ENCODE measurements around the gene TMEM17. TPM values are rescaled to one million over a fixed set of nuclear protein-coding genes. Genes with fewer than 3 reads are reported as not detected.

Gene TMEM17
- total and polyA plus RNA-seq, 2 of the 13 experiments (the other 11 are each of a cell fraction or from before 2014, with no cell fraction given), result 0.22 to 0.50 TPM

- ChIA-PET POLR2A (interaction anchor here (0.6 to 7.2 kb wide), 21 partner anchors 8 to 167 kb away, joined by 3 to 193 read pairs (median 5); partner anchors contain the start of gene EHBP1), CTCF (ENCODE audit: low intra/inter-chr PET ratio, low total read pairs) (no interaction called here)
- ATAC-seq (peak; percentile 18), DNase-seq (ENCODE audit: low spot score) (no peak), FAIRE-seq (no peak)
- no peaks in the 10 kb centered on the region for H4K20me1 ChIP-seq (ENCODE audit: insufficient read depth, low read length)
- H3K4me3 ChIP-seq (replicated peaks in 1 of 3; ENCODE audit: insufficient read depth in 1 of 3, low read depth in 2 of 3, low read length in 3 of 3), result no peak overlapping the region; a peak in 1 of 6 replicates
- intact Hi-C loops (cut with micrococcal nuclease; ENCODE audit: unreplicated experiment), result loop anchor here (2.0 kb wide), 2 partner anchors 13 to 29 kb away; no protein-coding TSS in a partner anchor
- peaks cover 74% of the 10 kb centered on the region for H3K4me1 ChIP-seq (ENCODE audit: insufficient read depth, low read length)
- H3K27me3 ChIP-seq (ENCODE audit: control insufficient read depth in 1 of 2, insufficient read depth in 2 of 2, low read length in 2 of 2), result no peaks in the 10 kb centered on the region
- in situ Hi-C loops (cut with HindIII; ENCODE audit: extremely low pct_ligation_motif_present, low pct_unique_long_range_greater_than_20kb), result no loop called here
- H3K4me2 ChIP-seq (ENCODE audit: low read depth, low read length), result peak overlapping the region; percentile 61
- H3K79me2 ChIP-seq (ENCODE audit: insufficient read depth, low read length), result no peaks in the 10 kb centered on the region
- H2AFZ ChIP-seq (ENCODE audit: low read length), result no peak overlapping the region
- H3K27ac ChIP-seq (ENCODE audit: extremely low read length, insufficient read depth, low read length), result peak overlapping the region; percentile 84
- no peaks in the 10 kb centered on the region; a peak in 1 of 5 replicates for H3K36me3 ChIP-seq (replicated peaks in 1 of 2; ENCODE audit: control insufficient read depth in 1 of 2, insufficient read depth in 2 of 2, low read length in 2 of 2)
- H3K9ac ChIP-seq (ENCODE audit: insufficient read depth, low read depth, low read length), result peak overlapping the region; percentile 61
- no peaks in the 10 kb centered on the region for H3K9me3 ChIP-seq (ENCODE audit: low read length)
- no TSS peak for BruUV-seq (replicated peaks)
- TF ChIP-seq YEATS2 (CRISPR knock-in tag; IDR thresholded peaks at IDR 0.05; ENCODE audit: borderline replicate concordance), result 0 out of 2 replicates have a peak, but pooled peaks have one; percentile 29
- peak; percentile 98; the same call in 1 of the 2 replicates for TF ChIP-seq ZNF775 (CRISPR knock-in tag; IDR thresholded peaks at IDR 0.05; ENCODE audit: borderline replicate concordance)
- 0 out of 2 replicates have a peak, but pooled peaks have one; percentile 24 for TF ChIP-seq ZNF670 (CRISPR knock-in tag; IDR thresholded peaks at IDR 0.05; ENCODE audit: borderline replicate concordance)
- no peak for TF ChIP-seq MXI1 (IDR thresholded peaks at IDR 0.05; ENCODE audit: borderline replicate concordance, low read depth, low read length)
- TF ChIP-seq ZNF484 (CRISPR knock-in tag; IDR thresholded peaks at IDR 0.05; ENCODE audit: borderline replicate concordance, low read depth), result no peak
- no peak for TF ChIP-seq TFE3 (CRISPR knock-in tag; IDR thresholded peaks at IDR 0.05)
- no peak for TF ChIP-seq ZNF136 (CRISPR knock-in tag; IDR thresholded peaks at IDR 0.05; ENCODE audit: low read depth)
- TF ChIP-seq CHD4 (IDR thresholded peaks at IDR 0.05; ENCODE audit: borderline replicate concordance, low read length), result peak; percentile 80; the same call in 1 of the 2 replicates
- peak in 1 of 2 experiments; percentile 69; a peak in 1 of 4 replicates for TF ChIP-seq POLR2A (IDR thresholded peaks at IDR 0.05; ENCODE audit: insufficient read depth in 1 of 2, low read depth in 2 of 2, low read length in 2 of 2)
- no peak for TF ChIP-seq SNAPC2 (CRISPR knock-in tag; IDR thresholded peaks at IDR 0.05)
- 0 out of 2 replicates have a peak, but pooled peaks have one; percentile 39 for TF ChIP-seq BRCA1 (CRISPR knock-in tag; IDR thresholded peaks at IDR 0.05)
- TF ChIP-seq PRDM15 (CRISPR knock-in tag; IDR thresholded peaks at IDR 0.05), result peak; percentile 53; the same call in 1 of the 2 replicates
- peak; percentile 19 for TF ChIP-seq YY1 (IDR thresholded peaks at IDR 0.05; ENCODE audit: insufficient read depth, insufficient replicate concordance, low read depth, low read length)
- no peak for TF ChIP-seq ZNF335 (CRISPR knock-in tag; IDR thresholded peaks at IDR 0.05)
- TF ChIP-seq ZNF337 (CRISPR knock-in tag; IDR thresholded peaks at IDR 0.05; ENCODE audit: borderline replicate concordance, low read depth), result no peak
- 0 out of 2 replicates have a peak, but pooled peaks have one; percentile 6 for TF ChIP-seq ZSCAN20 (CRISPR knock-in tag; IDR thresholded peaks at IDR 0.05; ENCODE audit: borderline replicate concordance)
- peak; percentile 59 for TF ChIP-seq RBFOX2 (IDR thresholded peaks at IDR 0.05; ENCODE audit: low read depth, low read length)
Observed at GRCh38 chr2:62539606-62540407, 33.8 kb upstream of the TMEM17 start.
